Mesodermal cell (in vitro differentiated cells): ENCODE data around the gene PTGDR. TPM values are rescaled to one million over a fixed set of nuclear protein-coding genes. Genes with fewer than 3 reads are reported as not detected.

ENCODE experiments used
- H3K27ac ChIP-seq: 2 replicates; pipeline ENCODE4 v1.7.0; 2013; ENCODE audit warnings: mild to moderate bottlenecking, low read depth, low read length, moderate library complexity; ENCODE audit not compliant: severe bottlenecking
- H3K36me3 ChIP-seq: 2 replicates; pipeline ENCODE4 v1.7.1; 2013; ENCODE audit warnings: mild to moderate bottlenecking, low read length, moderate library complexity; ENCODE audit not compliant: control insufficient read depth, insufficient read depth
- H3K4me1 ChIP-seq: one replicate; pipeline ENCODE4 v1.7.1; 2013; ENCODE audit warnings: mild to moderate bottlenecking, low read length; ENCODE audit not compliant: insufficient read depth, control insufficient read depth, poor library complexity, severe bottlenecking
- H3K4me3 ChIP-seq: 2 replicates; pipeline ENCODE4 v1.7.0; 2013; ENCODE audit warnings: low read length, control low read depth, mild to moderate bottlenecking; ENCODE audit not compliant: insufficient read depth, poor library complexity, severe bottlenecking; ENCODE audit errors: extremely low read depth
- H3K9me3 ChIP-seq: 2 replicates; pipeline ENCODE4 v1.7.1; 2013; ENCODE audit warnings: mild to moderate bottlenecking, low read length, moderate library complexity; ENCODE audit not compliant: control insufficient read depth
- WGBS, 2 experiments: methylation state at CpG; one replicate each; pipeline ENCODE4 v1.1.5; 2013; ENCODE audit warnings: missing lambda C conversion rate in 2 of 2; ENCODE audit not compliant: insufficient coverage in 2 of 2; 5-methylcytosine and 5-hydroxymethylcytosine counted together
- polyA plus RNA-seq, 2 experiments: library from polyadenylated mRNA; stranded (reverse); fragments of 50-300 nt; gene quantifications; one replicate each; pipeline ENCODE4 v1.2.3, GENCODE V29; 2013

Gene PTGDR, protein sequence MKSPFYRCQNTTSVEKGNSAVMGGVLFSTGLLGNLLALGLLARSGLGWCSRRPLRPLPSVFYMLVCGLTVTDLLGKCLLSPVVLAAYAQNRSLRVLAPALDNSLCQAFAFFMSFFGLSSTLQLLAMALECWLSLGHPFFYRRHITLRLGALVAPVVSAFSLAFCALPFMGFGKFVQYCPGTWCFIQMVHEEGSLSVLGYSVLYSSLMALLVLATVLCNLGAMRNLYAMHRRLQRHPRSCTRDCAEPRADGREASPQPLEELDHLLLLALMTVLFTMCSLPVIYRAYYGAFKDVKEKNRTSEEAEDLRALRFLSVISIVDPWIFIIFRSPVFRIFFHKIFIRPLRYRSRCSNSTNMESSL
- 0.07 TPM for polyA plus RNA-seq (2013, experiment 1 of 2)
- 0.10 TPM for polyA plus RNA-seq (2013, experiment 2 of 2)

DNA sequence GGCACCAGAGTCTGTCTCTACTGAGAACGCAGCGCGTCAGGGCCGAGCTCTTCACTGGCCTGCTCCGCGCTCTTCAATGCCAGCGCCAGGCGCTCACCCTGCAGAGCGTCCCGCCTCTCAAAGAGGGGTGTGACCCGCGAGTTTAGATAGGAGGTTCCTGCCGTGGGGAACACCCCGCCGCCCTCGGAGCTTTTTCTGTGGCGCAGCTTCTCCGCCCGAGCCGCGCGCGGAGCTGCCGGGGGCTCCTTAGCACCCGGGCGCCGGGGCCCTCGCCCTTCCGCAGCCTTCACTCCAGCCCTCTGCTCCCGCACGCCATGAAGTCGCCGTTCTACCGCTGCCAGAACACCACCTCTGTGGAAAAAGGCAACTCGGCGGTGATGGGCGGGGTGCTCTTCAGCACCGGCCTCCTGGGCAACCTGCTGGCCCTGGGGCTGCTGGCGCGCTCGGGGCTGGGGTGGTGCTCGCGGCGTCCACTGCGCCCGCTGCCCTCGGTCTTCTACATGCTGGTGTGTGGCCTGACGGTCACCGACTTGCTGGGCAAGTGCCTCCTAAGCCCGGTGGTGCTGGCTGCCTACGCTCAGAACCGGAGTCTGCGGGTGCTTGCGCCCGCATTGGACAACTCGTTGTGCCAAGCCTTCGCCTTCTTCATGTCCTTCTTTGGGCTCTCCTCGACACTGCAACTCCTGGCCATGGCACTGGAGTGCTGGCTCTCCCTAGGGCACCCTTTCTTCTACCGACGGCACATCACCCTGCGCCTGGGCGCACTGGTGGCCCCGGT is at the start of gene PTGDR:
TSS of gene PTGDR (plus strand) at position 198 of the 778 bp plus-strand sequence. CDS start at position 315, 117 bp downstream.
- 2 to 3% methylated on average over 53 to 63 of the region's 63 CpGs for WGBS, 2 experiments
- Histone ChIP-seq H3K36me3 (no peaks in the 10 kb centered on the region), H3K9me3 (no peaks in the 10 kb centered on the region), H3K27ac (no peak within 1 kb of the TSS), H3K4me3 (peak within 1 kb of the TSS; percentile 31), H3K4me1 (peaks cover 2% of the 10 kb centered on the region)

DNA sequence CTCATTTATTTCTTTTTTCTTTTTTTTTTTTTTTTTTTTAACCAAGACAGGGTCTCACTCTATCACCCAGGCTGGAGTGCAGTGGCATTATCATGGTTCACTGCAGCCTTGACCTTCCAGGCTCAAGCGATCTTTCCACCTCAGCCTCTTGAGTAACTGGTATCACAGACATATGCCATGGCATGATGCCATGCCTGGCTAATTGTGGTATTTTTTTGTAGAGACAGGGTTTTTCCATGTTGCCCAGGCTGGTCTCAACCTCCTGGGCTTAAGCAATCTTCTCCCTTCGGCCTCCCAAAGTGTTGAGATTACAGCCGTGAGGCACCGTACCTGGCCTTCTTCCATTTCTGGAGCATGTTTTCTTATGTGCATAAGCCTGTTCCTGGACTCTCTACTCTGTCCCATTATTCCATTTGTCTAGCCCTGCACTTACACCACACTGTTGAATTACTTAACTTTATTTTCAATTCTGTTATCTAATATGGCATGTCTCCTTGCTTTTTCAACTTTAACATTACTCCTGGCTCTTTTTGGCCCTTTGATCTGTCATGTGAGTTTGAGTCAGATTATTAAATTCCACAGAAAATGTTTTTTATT is 47.9 kb upstream of the PTGDR start:
- 98 to 100% methylated on average over 3 to 4 of the region's 4 CpGs for WGBS, 2 experiments
- Histone ChIP-seq H3K27ac (no peak overlapping the region), H3K4me3 (no peak overlapping the region), H3K9me3 (no peaks in the 10 kb centered on the region), H3K4me1 (no peaks in the 10 kb centered on the region), H3K36me3 (no peaks in the 10 kb centered on the region)

DNA sequence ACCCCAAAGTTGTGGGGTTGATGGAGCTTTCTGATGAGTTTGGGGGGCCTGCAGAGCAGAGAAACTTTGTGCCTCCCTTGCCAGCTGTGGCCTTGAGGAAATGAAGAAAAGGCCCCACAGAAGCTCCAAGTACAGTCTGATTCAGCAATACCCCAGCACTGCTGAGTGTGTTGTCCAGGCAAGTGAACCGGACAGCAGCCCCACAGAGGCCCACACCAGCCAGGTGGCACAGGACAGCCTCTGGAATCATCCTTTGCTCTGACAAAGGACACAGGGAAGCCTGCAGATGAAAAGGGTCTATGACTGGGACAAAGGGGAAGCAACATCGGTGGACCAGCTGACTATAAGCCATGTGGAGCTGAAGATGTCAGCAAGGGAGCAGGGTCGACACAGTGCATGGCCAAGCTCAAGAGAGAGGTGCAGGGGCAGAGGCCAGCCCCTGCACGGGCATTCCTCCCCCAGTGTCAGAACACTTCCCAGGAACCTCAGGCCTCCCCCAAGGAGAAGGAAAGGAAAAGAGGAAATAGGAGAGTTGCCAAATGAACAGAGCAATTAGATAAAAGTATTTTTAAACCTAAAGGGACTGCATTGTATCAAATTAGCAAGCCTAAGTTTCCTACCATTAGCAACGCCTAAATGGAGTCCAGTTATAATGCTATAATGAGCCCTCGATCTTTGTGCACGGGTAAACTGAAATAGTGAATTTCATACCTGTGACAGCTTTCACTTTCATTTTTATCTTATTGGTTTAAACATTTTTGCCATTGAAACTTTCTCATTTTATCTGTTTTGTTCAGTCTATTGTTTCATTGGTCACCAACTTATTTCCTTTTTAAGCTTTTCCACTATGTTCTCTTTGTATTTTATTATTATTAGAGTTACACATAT is 46.3 kb upstream of the PTGDR start:
- no peak overlapping the region for H3K27ac ChIP-seq
- no peak overlapping the region for H3K4me3 ChIP-seq
- H3K9me3 ChIP-seq: no peaks in the 10 kb centered on the region
- H3K4me1 ChIP-seq: no peaks in the 10 kb centered on the region
- H3K36me3 ChIP-seq: no peaks in the 10 kb centered on the region
- WGBS, 2 experiments: 87 to 97% methylated on average over 6 to 7 of the region's 7 CpGs

DNA sequence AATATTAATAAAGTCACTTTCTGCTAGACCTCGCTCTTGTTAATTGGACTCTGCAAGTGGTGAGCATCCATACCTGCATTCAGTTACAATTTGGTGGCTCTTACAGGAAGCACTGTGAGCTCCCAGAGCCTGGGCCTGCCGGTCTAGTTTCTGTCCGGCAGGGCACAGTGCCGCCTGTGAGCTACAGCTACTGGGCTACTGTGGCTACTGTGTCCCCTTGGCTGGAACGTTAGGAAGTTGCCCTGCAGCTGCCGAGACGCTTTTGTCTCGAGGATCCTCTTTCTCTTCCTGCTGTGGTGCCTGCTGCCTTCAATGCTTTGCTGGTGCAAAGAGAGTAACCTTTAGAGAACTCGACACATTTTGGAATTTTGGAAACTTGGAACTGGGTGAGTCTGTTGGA is 44.6 kb upstream of the PTGDR start:
- 77 to 84% methylated on average over 9 of the region's 9 CpGs for WGBS, 2 experiments
- no peak overlapping the region for H3K27ac ChIP-seq

DNA sequence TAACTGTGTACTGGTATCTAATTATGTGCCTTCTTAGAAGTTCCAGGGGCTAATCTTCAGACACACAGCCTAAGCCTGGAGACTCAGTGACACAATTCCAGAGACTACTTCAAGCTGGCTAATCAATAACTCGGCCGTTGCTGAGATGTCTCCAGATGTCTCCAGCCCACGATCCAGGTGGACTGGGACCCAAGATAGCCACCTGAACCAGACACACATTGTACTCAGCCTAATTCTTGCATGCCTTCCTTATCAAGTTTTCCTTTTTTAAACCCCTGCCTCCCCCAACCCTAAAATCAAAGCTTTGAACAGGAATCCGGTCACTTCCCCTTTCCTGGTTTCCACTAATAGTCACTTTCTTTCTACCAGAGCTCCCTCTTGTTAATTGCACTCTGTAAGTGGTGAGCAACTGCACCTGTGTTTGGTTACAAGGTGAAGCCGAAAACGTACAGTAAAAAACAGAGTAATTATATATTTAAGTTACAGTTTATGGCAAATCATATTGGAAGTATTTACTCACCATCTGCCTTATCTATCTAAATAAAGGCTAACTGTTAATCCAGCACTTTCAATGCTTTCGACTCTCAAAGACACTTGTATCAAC is 39.8 kb upstream of the PTGDR start:
- Histone ChIP-seq H3K9me3 (no peaks in the 10 kb centered on the region), H3K4me3 (no peak overlapping the region), H3K36me3 (no peaks in the 10 kb centered on the region), H3K27ac (no peak overlapping the region), H3K4me1 (no peaks in the 10 kb centered on the region)
- 85 to 92% methylated on average over 4 of the region's 7 CpGs for WGBS, 2 experiments

More for the DNA sequence above, 44.6 kb upstream of the PTGDR start:
- Histone ChIP-seq H3K9me3 (no peaks in the 10 kb centered on the region), H3K4me1 (no peaks in the 10 kb centered on the region), H3K36me3 (no peaks in the 10 kb centered on the region), H3K4me3 (no peak overlapping the region)

DNA sequence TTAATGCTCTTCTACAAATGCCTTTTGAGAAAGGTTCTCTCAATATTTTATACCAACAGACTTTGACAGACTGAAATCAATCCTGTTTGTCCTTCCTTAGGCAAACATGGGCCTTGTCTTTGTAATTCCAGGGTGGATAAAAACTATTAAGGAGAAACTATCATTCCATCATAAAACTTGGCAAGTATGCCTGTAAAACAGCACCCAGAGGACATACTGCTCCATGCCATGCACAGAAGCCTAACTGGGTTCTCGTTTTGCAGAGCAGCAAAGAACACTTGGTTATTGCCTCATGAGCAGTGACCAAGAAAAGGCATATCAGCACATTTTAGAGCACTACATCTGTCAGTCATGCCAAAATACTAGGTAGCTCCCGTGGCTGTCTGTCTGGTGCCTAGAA is 33.8 kb upstream of the PTGDR start:
- Histone ChIP-seq H3K36me3 (no peaks in the 10 kb centered on the region), H3K4me1 (no peaks in the 10 kb centered on the region), H3K9me3 (no peaks in the 10 kb centered on the region), H3K4me3 (no peak overlapping the region), H3K27ac (no peak overlapping the region)
- 43 to 64% methylated on average over 1 of the region's 2 CpGs for WGBS, 2 experiments

DNA sequence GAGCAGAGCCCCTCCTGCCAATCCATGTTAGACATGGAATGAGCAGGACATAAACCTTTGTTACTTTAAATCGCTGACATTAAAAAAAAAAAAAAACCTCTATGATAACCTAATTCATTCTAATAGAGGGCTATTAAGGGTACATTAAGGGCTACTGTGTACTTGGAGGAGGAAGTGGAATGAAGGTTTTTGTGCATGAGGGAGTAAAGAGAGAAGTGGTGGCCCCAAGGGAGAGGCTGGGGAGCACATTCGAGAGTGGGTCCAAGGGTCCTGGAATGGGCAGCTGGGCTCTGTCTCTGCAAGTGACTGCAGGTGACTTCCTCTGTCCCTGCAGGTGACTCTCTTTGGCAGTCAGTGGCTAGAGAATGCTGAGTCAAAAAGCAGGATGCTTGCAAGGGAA is 32.1 kb upstream of the PTGDR start:
- Histone ChIP-seq H3K27ac (no peak overlapping the region), H3K4me1 (no peaks in the 10 kb centered on the region), H3K9me3 (no peaks in the 10 kb centered on the region), H3K4me3 (no peak overlapping the region), H3K36me3 (no peaks in the 10 kb centered on the region)
- 100% methylated on average over 1 of the region's 2 CpGs for WGBS, 2 experiments

DNA sequence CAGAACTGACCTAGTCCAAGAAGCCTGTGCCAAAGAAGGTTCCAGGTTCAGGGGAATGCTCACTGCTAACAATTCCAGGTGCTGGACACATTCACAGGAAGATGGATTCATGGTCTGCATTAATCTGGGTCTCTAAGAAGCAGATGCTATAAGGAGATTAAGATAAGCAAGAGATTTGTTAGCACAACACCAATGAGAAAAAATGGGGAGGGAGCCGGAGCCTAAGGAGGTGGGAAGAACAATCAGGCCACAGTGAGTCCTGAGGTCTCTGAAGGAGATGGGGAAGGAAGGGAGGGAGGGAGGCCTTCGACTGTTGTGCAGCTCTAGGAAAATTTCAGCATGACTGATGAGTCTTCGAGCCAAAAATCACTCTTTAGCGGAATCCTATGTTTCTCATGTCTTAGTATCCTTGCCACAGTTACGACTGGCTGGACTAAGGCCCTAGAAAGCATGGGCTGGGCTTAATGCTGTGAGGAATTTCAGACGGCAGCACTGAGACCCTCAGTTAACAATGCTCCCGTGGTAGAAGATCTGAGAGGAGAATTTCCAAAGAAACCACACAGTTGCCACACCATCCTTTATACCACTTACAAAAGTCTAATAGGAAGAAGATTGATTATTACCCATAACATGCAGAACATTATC is 31.5 kb upstream of the PTGDR start:
- H3K36me3 ChIP-seq: no peaks in the 10 kb centered on the region
- 83 to 92% methylated on average over 4 to 5 of the region's 7 CpGs for WGBS, 2 experiments
- no peak overlapping the region for H3K4me3 ChIP-seq
- no peaks in the 10 kb centered on the region for H3K4me1 ChIP-seq
- no peaks in the 10 kb centered on the region for H3K9me3 ChIP-seq
- no peak overlapping the region for H3K27ac ChIP-seq

DNA sequence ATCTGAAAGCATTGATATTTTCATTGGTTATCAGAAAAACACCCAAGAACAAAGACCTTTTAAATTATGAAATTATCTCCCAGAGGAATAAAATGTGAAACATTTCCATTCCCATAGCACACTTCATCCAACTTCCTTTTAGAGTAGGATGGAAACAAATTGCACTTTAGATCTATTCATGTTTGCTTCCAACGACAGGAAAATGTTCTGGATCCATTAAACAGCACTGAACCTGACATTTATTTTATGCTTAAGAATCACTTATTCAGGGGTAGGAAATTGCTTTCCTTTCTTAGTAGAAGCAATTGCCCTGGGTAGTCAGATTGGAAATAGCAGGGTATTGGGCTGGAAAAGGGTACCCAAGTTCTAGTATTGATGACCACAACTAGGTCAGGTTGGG is 28.8 kb upstream of the PTGDR start:
- WGBS, 2 experiments: no CpG with 5 or more reads among the region's 1 CpG
- Histone ChIP-seq H3K9me3 (no peaks in the 10 kb centered on the region), H3K4me1 (peaks cover under 1% of the 10 kb centered on the region), H3K4me3 (no peak overlapping the region), H3K27ac (no peak overlapping the region), H3K36me3 (no peaks in the 10 kb centered on the region)
